Transverse colon (tissue), 4 donors: ENCODE data around the gene SELENOM. TPM values are rescaled to one million over a fixed set of nuclear protein-coding genes. Genes with fewer than 3 reads are reported as not detected.

Experiments
- DNase-seq: peaks from one replicate; pipeline ENCODE4 v3.0.0-alpha.2; 2019
- H3K27ac ChIP-seq, 4 donors: fragments of 200-600 bp; sonication (generic); 2 replicates each; pipeline ENCODE4 v1.5.1; 2016 to 2018; ENCODE audit warnings: inconsistent platforms in 4 of 4
- H3K27me3 ChIP-seq: fragments of 200-600 bp; sonication (generic); 2 replicates; pipeline ENCODE4 v1.5.1; 2017; ENCODE audit warnings: inconsistent platforms
- H3K36me3 ChIP-seq, 4 donors: fragments of 200-600 bp; sonication (generic); 2 replicates each; pipeline ENCODE4 v1.5.1; 2017 to 2019; ENCODE audit warnings: inconsistent platforms in 4 of 4
- H3K4me1 ChIP-seq, 4 donors: fragments of 200-600 bp; sonication (generic); 2 replicates each; pipeline ENCODE4 v1.5.1; 2017 to 2020; ENCODE audit warnings: inconsistent platforms in 4 of 4
- H3K4me3 ChIP-seq, 4 donors: fragments of 200-600 bp; sonication (generic); 1 replicate in 1 of 4; 2 replicates in 3 of 4; pipeline versions ENCODE4 v1.5.1 to v1.6.1; 2017 to 2019; ENCODE audit warnings: inconsistent platforms in 4 of 4
- H3K9me3 ChIP-seq, 2 donors: fragments of 200-600 bp; sonication (generic); 2 replicates each; pipeline ENCODE4 v1.5.1; 2017 to 2019; ENCODE audit warnings: inconsistent platforms in 2 of 2
- EP300 ChIP-seq: sonication (generic); formaldehyde crosslinking; IDR thresholded peaks from one replicate; pipeline ENCODE4 v1.6.1; 2017; ENCODE audit warnings: antibody characterized with exemption, low read depth
- POLR2A ChIP-seq: fragments of 450-650 bp; IDR thresholded peaks from one replicate; pipeline ENCODE4 v1.6.1; 2016; ENCODE audit warnings: antibody characterized with exemption, mild to moderate bottlenecking, moderate library complexity
- POLR2AphosphoS5 ChIP-seq, 3 donors: sonication (generic); formaldehyde crosslinking; IDR thresholded peaks; one replicate each; pipeline ENCODE4 v1.6.1; 2016; ENCODE audit warnings: antibody characterized with exemption in 3 of 3
- WGBS, 2 donors: methylation state at CpG; one replicate each; pipeline ENCODE4 v1.1.5; 2018; ENCODE audit warnings: low coverage in 1 of 2; 5-methylcytosine and 5-hydroxymethylcytosine counted together
- in situ Hi-C, 4 donors: fragments of 200-750 bp; cut with MboI; loops; one replicate each; pipeline versions ENCODE4 v1.15.0 to v1.15.1; 2017; ENCODE audit warnings: low sequenced_read_pairs in 3 of 4, low pct_ligation_motif_present in 1 of 4, low pct_unique_long_range_greater_than_20kb in 1 of 4
- intact Hi-C: fragments of 100-400 bp; cut with DNase I; formaldehyde crosslinking; loops from one replicate; pipeline ENCODE4 v1.15.1; 2023; ENCODE audit warnings: low total_unique reads
- total RNA-seq, 4 donors: library from RNA; depleted of rRNA; stranded (reverse); fragments of >200 nt; gene quantifications; one replicate each; pipeline ENCODE4 v1.1.0, GENCODE V29; 2016
- TF ChIP-seq, protein P1 (sequence below), 5 experiments: fragments of 200-600 bp in 3 of 5; fragments of 450-650 bp in 2 of 5; sonication (generic) in 3 of 5; IDR thresholded peaks; 1 replicate in 2 of 5; 2 replicates in 3 of 5; pipeline ENCODE4 v1.5.1; 2016 to 2017; ENCODE audit warnings: antibody characterized with exemption in 5 of 5, inconsistent platforms in 3 of 5, mild to moderate bottlenecking in 2 of 5, moderate library complexity in 1 of 5

SELENOM gene
- total RNA-seq, 4 donors from 2014 or later = 247 to 334 (median 315) TPM

GRCh38 chr22:31135706-31136105, 28.3 kb upstream of the SELENOM start:
- no peak for TF ChIP-seq POLR2A
- TF ChIP-seq POLR2AphosphoS5 (IDR thresholded peaks at IDR 0.05) = no peak
- TF ChIP-seq, protein P1, sequence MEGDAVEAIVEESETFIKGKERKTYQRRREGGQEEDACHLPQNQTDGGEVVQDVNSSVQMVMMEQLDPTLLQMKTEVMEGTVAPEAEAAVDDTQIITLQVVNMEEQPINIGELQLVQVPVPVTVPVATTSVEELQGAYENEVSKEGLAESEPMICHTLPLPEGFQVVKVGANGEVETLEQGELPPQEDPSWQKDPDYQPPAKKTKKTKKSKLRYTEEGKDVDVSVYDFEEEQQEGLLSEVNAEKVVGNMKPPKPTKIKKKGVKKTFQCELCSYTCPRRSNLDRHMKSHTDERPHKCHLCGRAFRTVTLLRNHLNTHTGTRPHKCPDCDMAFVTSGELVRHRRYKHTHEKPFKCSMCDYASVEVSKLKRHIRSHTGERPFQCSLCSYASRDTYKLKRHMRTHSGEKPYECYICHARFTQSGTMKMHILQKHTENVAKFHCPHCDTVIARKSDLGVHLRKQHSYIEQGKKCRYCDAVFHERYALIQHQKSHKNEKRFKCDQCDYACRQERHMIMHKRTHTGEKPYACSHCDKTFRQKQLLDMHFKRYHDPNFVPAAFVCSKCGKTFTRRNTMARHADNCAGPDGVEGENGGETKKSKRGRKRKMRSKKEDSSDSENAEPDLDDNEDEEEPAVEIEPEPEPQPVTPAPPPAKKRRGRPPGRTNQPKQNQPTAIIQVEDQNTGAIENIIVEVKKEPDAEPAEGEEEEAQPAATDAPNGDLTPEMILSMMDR (IDR thresholded peaks at IDR 0.05) = no peak
- TF ChIP-seq EP300 = no peak
- Histone ChIP-seq H3K4me1 (peaks cover 0 to 4% (median 0%) of the 10 kb centered on the region in 4 donors), H3K9me3 (no peaks in the 10 kb centered on the region), H3K27me3 (peaks cover 3% of the 10 kb centered on the region), H3K4me3 (no peak overlapping the region), H3K36me3 (no peaks in the 10 kb centered on the region), H3K27ac (no peak overlapping the region)
- 67 to 90% methylated on average over 1 to 6 of the region's 6 CpGs for WGBS, 2 donors
- intact Hi-C loops (no loop called here), in situ Hi-C loops (no loop called here)
- no peak for DNase-seq

DNA sequence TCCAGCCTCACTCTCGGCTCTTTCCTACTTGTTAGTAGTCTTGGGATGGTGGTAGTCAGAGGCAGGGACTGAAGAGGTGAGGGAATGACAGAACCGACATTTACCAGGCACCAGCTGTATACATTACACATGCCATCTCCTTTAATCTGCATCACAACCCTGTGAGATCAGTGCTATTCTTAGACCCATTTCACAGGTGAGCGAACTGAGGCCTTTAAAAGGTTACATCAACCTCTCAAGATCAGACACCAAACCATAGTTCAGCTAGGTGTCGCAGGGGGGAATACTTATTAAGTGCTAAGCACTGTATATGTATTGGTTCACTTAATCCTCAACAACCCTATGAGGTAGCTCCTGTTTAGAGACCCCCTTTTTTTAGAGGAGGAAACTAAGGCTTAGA, 27.3 kb upstream of the SELENOM start:
- Histone ChIP-seq H3K9me3 (no peaks in the 10 kb centered on the region), H3K27ac (no peak overlapping the region), H3K27me3 (peaks cover 3% of the 10 kb centered on the region), H3K4me3 (no peak overlapping the region), H3K36me3 (no peaks in the 10 kb centered on the region), H3K4me1 (peaks cover 0 to 4% (median 0%) of the 10 kb centered on the region in 4 donors)
- intact Hi-C loops = no loop called here
- in situ Hi-C loops = no loop called here
- no peak for DNase-seq
- WGBS, 2 donors = 87% methylated on average over 4 of the region's 4 CpGs; no CpG with 5 or more reads in 1 of the 2 donors
- no peak for TF ChIP-seq EP300
- TF ChIP-seq POLR2AphosphoS5 (IDR thresholded peaks at IDR 0.05) = no peak
- TF ChIP-seq, protein P1 (IDR thresholded peaks at IDR 0.05) = no peak
- no peak for TF ChIP-seq POLR2A

DNA sequence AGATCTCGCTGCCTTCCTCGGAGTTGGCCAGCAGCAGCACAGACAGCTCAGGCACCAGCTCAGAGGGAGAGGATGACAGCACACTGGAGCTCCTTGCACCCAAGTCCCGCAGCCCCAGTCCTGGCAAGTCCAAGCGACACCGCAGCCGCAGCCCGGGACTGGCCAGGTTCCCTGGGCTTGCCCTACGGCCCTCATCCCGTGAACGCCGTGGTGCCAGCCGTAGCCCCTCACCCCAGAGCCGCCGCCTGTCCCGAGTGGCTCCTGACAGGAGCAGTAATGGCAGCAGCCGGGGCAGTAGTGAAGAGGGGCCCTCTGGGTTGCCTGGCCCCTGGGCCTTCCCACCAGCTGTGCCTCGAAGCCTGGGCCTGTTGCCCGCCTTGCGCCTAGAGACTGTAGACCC, 26.5 kb upstream of the SELENOM start:
- Histone ChIP-seq H3K4me1 (peaks cover 0 to 4% (median 0%) of the 10 kb centered on the region in 4 donors), H3K9me3 (no peaks in the 10 kb centered on the region), H3K27me3 (peaks cover 3% of the 10 kb centered on the region), H3K4me3 (no peak overlapping the region), H3K36me3 (no peaks in the 10 kb centered on the region), H3K27ac (no peak overlapping the region)
- WGBS, 2 donors = 88% methylated on average over 7 of the region's 19 CpGs; no CpG with 5 or more reads in 1 of the 2 donors
- in situ Hi-C loops = no loop called here
- intact Hi-C loops = no loop called here
- TF ChIP-seq, protein P1 (IDR thresholded peaks at IDR 0.05) = no peak
- no peak for TF ChIP-seq EP300
- TF ChIP-seq POLR2AphosphoS5 (IDR thresholded peaks at IDR 0.05) = no peak
- no peak for TF ChIP-seq POLR2A
- no peak for DNase-seq

GRCh38 chr22:31130873-31131272, 23.5 kb upstream of the SELENOM start:
- no peaks in the 10 kb centered on the region for H3K27me3 ChIP-seq
- WGBS, 2 donors = 81% methylated on average over 2 of the region's 2 CpGs; no CpG with 5 or more reads in 1 of the 2 donors
- intact Hi-C loops = no loop called here

More at GRCh38 chr22:31130873-31131272, 23.5 kb upstream of the SELENOM start:
- no peaks in the 10 kb centered on the region for H3K9me3 ChIP-seq
- in situ Hi-C loops = no loop called here
- peaks cover 0 to 4% (median 0%) of the 10 kb centered on the region in 4 donors for H3K4me1 ChIP-seq
- no peak for DNase-seq
- no peaks in the 10 kb centered on the region for H3K36me3 ChIP-seq
- TF ChIP-seq POLR2AphosphoS5 (IDR thresholded peaks at IDR 0.05) (no peak), EP300 (no peak), POLR2A (no peak)
- TF ChIP-seq, protein P1 (IDR thresholded peaks at IDR 0.05) = no peak
- H3K27ac ChIP-seq = no peak overlapping the region
- H3K4me3 ChIP-seq = no peak overlapping the region
